GM21423 (cell line): Measurements from ENCODE around the gene CACNA2D1.
"Not testable (repeated sequence)": the region's sequence is repeated elsewhere in the genome, so short reads cannot be mapped to it uniquely, and the experiment has no call there.

ENCODE experiments used
- ATAC-seq: cut with Tn5 transposase; IDR thresholded peaks from one replicate; pipeline ENCODE4 v1.9.1; 2021; ENCODE audit warnings: mild to moderate bottlenecking, moderate library complexity; ENCODE audit not compliant: unreplicated experiment

CACNA2D1 gene

DNA sequence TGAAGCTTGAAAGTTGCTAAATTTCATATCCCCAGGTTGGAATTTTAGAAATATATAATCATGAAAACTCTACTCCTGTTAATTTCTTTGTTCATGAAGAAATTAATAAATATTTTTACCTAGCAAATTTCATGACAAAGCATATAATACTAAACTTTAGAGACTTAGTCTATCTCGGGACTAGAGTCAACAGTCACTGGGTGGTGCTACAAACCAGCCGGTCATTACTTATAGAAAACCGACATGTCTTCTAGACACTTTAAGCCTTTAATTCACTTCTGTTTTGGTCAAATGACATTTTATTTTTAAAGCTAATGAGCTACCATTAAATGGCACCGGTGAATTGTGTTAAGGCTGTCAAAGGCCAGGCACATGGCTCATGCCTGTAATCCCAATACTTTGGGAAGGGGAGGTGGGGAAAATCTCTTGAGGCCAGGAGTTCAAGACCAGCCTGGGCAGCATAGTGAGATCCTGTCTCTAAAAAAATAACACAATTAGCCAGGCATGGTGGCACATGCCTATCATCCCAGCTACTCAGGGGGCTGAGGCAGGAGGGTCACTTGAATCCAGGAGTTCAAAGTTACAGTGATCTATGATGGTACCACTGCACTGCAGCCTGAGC lies 270.1 kb downstream of the CACNA2D1 start:
- ATAC-seq = no peak

DNA sequence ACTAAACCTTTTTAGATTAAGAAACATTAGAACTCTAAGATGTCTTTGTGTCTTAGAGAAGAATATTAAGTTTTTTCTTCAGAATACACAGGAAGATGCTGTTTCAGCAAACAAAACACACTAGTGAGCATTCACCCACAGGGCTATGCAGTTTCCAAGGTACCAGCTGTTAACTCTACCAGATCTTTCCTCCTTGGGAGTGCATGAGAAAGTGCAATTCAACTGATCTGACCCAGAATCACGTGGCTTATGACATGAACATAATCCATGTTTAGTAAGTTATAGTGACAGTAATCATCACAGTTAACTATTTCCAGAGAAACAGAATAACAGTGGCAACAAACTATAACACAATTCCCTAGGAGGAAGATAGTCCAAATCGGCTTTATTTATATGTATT lies 270.7 kb downstream of the CACNA2D1 start:
- ATAC-seq = no peak

- ATAC-seq = no peak
Observed at GRCh38 chr7:82172017-82172416, 271.6 kb downstream of the CACNA2D1 start.

GRCh38 chr7:82167558-82168314 lies 275.8 kb downstream of the CACNA2D1 start:
- no peak for ATAC-seq

GRCh38 chr7:82166260-82167015 lies 277.1 kb downstream of the CACNA2D1 start:
- ATAC-seq = no peak

DNA sequence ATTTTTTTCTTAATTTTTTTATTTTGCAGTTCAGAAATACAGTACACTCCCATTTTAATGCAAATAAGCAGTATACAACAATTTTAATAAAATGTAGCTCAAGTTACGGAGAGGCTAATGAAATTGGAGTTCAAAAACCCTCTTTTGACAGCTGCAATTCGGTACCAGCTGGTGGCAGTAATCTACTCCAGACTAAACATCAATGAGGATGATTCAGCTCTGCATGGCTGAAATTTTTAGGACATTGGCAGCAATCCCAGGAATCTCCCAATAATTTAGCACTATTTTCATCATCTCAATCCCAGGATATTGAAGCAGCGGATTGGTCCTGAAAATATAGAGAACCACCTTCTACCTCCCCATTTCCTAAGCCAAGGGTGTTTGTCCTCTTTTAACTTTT lies 278.8 kb downstream of the CACNA2D1 start:
- no peak for ATAC-seq

DNA sequence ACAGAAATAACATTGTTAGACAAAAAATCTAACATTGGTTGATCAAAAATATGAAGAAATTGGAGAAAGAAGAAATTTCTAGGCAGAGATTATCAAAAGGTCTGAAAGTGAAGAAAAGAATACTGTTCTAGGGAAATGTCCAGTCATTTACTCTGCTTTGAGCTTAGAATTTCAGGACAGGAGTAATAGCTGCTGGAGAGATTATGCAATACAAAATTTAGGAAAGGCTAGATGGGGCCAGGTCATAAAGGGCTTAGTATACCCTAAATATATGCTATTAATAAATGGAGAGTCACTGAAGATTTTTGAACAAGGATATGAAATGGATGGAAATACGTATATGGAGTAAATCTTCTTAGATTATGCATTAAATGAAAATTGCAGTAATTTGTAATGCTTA lies 279.2 kb downstream of the CACNA2D1 start:
- no peak for ATAC-seq

GRCh38 chr7:82163586-82163985 lies 280.0 kb downstream of the CACNA2D1 start:
- no peak for ATAC-seq

DNA sequence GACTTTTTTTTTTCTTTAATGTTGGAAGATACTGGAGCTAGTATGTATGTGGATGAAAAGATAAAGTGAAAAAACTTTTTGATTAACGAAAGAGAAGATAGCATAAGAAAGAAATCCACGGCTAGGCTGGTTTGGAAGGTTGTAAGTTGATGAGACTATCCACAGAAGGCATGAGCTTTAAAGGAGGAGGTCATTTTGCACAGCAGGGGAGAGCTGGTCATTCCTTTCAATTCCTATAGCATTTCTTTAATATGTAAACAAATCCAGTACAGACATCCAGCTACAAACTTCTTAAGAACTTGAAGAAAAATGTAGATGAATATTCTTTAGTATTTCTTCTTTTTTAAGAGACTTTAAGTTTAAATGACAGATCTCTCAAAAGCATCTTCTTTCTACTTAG lies 281.3 kb downstream of the CACNA2D1 start:
- ATAC-seq = no peak

- ATAC-seq = no peak
Observed at GRCh38 chr7:82158327-82158726, 285.2 kb downstream of the CACNA2D1 start.

DNA sequence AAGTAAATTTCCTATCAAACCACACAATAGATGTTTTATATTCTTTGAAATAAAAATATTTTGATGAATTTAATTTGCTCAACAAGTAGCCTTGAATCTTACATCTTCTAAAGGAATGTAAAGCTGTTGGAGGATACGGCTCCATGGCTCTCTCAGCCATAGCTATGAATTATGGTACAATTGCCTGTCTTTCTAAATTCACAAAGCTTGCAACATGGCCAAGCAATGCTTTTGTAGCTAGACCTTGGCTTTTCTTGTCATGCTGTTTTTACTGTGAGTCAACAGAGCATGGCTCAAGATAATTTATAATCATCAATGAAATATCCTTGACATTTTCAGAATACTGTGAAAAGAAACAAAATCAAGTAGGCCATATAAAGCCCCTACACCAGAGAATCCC lies 286.7 kb downstream of the CACNA2D1 start:
- ATAC-seq = no peak

DNA sequence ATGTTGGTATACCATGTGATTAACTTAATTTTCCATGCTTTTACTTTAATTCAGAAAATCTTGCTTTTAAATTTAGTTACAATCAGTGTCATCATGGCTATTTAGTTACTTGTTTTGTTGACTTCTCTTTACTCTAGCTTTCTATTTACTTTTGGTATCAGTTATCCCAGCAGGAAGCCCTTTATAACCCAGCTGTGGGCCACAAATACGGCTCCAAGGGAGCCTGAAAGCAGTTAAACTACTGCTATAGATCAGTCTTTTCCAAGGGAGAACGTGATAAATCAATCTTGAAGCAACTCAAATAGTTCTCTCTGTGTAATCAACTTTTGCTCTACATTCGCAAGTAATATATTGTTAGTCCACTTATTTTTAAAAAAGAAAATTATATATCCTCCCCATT lies 287.4 kb downstream of the CACNA2D1 start:
- ATAC-seq = no peak

DNA sequence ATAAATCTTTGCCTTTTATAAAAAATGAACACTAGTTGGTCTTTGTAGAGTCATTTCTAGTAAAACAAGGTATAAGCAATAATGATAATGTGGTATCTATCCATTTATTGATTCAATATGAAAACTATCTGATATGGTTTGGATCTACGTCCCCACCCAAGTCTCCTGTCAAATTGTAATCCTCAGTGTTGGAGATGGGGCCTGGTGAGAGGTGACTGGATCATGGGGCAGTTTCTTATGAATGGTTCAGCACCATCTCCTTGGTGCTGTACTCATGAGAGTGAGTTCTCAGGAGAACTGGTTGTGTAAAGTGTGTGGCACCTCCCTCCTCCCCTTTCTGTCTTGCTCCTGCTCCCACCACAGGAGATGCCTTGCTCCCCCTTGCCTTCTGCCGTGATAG lies 288.8 kb downstream of the CACNA2D1 start:
- ATAC-seq = no peak

GRCh38 chr7:82153776-82154175 lies 289.8 kb downstream of the CACNA2D1 start:
- ATAC-seq = no peak

- ATAC-seq = no peak
Observed at GRCh38 chr7:82152858-82153257, 290.7 kb downstream of the CACNA2D1 start.

- no peak for ATAC-seq
Observed at GRCh38 chr7:82146491-82146890, 297.1 kb downstream of the CACNA2D1 start.

DNA sequence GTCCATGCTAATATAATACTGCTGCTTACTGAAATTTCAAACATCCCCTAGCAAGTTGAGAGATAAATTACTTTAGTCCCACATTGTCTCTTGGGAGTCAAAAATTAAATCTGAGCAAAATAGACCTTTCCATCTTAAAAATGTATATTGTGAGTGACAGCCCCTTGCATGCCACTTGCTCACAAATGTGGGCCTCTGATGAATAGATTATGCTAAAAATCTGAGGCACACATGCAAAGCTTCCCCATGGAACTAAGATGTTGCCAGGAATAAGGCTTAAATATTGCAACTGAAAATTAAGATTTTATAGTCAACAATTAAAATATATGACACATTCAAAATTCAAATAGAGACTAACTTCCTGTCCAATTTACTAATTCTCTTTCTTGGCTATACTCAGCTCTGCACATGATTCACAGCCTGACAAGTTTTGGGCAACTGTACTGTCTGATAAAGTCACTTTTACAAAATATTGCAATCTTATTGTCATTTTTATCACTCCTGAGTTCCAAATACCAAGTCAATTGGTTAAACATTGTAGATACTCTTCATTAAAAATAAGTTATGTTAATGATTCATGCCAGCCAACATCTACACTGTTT lies 301.2 kb downstream of the CACNA2D1 start:
- no peak for ATAC-seq

- ATAC-seq = no peak
Observed at GRCh38 chr7:82141427-82141826, 302.1 kb downstream of the CACNA2D1 start.

- not testable (repeated sequence) for ATAC-seq
Observed at GRCh38 chr7:82140608-82141007, 303.0 kb downstream of the CACNA2D1 start.

GRCh38 chr7:82131215-82131614 lies 312.4 kb downstream of the CACNA2D1 start:
- no peak for ATAC-seq

GRCh38 chr7:82129091-82129490 lies 314.5 kb downstream of the CACNA2D1 start:
- ATAC-seq = no peak

DNA sequence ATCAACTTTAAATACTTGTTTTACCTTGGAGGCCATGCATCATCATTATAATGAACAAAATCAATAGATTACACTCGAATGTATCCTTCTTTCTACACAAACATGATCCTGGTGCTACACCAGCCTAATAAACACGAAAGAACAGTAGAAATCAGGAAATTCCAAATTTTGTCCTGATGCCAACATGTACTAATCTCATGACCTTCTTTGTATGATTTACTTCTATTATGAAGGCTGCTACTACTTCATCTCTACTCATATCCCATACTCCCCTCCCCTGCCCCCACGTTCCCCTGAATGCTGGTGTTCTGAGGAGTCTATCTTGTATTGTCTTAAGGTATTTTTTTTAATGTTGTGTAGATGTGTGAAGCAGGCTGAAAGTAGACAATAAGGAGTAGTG lies 315.0 kb downstream of the CACNA2D1 start:
- no peak for ATAC-seq
